ENCODE measurements around the gene SIRT5.

DNA sequence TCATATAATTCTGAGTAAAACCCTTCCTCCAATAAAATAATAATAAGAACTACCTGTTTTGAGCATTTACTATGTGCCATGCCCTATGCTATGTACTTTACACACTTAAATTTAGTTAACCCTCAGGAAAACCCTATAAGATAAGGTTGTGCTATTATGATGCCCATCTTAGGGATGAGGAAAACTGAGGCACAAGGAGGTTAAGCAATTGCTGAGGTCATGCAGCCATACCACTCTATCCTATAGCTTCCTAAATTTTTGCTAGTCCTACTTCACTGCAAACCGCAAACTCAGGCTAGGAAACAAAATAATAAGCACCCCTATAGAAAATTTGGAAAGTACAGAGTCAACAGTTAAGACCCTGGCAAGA lies 48.1 kb upstream of the SIRT5 start:
- TF ChIP-seq, protein P1, sequence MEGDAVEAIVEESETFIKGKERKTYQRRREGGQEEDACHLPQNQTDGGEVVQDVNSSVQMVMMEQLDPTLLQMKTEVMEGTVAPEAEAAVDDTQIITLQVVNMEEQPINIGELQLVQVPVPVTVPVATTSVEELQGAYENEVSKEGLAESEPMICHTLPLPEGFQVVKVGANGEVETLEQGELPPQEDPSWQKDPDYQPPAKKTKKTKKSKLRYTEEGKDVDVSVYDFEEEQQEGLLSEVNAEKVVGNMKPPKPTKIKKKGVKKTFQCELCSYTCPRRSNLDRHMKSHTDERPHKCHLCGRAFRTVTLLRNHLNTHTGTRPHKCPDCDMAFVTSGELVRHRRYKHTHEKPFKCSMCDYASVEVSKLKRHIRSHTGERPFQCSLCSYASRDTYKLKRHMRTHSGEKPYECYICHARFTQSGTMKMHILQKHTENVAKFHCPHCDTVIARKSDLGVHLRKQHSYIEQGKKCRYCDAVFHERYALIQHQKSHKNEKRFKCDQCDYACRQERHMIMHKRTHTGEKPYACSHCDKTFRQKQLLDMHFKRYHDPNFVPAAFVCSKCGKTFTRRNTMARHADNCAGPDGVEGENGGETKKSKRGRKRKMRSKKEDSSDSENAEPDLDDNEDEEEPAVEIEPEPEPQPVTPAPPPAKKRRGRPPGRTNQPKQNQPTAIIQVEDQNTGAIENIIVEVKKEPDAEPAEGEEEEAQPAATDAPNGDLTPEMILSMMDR (IDR thresholded peaks at IDR 0.05; ENCODE audit: low read depth, low read length) = no peak
- TF ChIP-seq EZH2phosphoT487 (IDR thresholded peaks at IDR 0.05; ENCODE audit: low read depth) = no peak

Measured in OCI-LY3 (cell line).